Peyer's patch (tissue), 4 donors: ENCODE results near the gene CFAP43.

Source experiments
- CTCF ChIP-seq, 6 experiments: fragments of 450-650 bp in 4 of 6; fragments of 200-600 bp in 2 of 6; sonication (generic) in 1 of 6; IDR thresholded peaks; one replicate each; pipeline ENCODE4 v1.5.1; 2017 to 2019; ENCODE audit warnings: antibody characterized with exemption in 6 of 6, mild to moderate bottlenecking in 3 of 6, moderate library complexity in 1 of 6
- POLR2A ChIP-seq, 2 donors: fragments of 450-650 bp; IDR thresholded peaks; one replicate each; pipeline ENCODE4 v1.5.1; 2017; ENCODE audit warnings: antibody characterized with exemption in 2 of 2, mild to moderate bottlenecking in 2 of 2, moderate library complexity in 2 of 2

GRCh38 chr10:104253606-104254410 lies 21.6 kb upstream of the CFAP43 start:
- TF ChIP-seq CTCF (IDR thresholded peaks at IDR 0.05) (no peak), POLR2A (IDR thresholded peaks at IDR 0.05) (no peak)
